ENCODE data around the gene SLC7A14. TPM values are rescaled to one million over a fixed set of nuclear protein-coding genes. Genes with fewer than 3 reads are reported as not detected.

SLC7A14 gene
- total and polyA plus RNA-seq, 4 donors = 0.01 to 0.06 (median 0.03) TPM; not detected in 1

DNA sequence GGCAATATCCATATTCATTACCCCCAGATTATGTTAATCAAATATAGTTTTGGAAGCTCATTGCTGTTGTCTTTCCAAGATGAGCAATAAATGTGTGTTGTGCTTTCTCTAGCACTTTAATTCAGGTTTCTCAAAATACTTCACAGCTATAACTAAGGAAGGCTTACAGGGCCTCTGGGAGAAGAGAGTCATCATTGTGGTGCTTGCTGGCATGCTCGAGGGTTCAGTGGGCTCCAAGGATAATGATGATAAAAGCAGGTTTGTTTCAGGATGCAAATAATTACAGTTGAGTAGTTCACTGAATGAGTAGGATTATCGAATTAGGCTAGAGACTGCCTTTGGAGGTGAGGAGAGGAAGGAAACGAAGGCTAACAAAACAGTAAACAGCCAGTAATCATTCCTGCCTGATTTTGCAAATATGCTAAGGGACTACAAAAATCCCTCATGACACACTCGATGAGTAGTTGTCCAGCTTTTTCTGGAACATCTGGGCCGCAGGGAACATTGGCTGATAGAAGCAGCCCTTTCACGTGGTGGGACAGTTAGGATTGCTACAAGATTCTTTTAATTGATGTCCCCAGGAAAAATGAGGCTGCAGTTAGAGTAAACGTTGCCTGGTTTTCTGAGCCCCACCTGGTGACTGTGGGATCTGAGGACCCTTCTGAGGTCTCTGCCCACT is 54.1 kb downstream of the SLC7A14 start:
- no peak overlapping the region for H3K9ac ChIP-seq (ENCODE audit: insufficient read depth in 1 of 2, low read length in 2 of 2)
- no peak overlapping the region for H3K27ac ChIP-seq (ENCODE audit: low read depth in 1 of 2, low read length in 1 of 2)
- no peaks in the 10 kb centered on the region for H3K27me3 ChIP-seq (ENCODE audit: control insufficient read depth in 3 of 3, insufficient read depth in 3 of 3, low read length in 2 of 3)
- H3K9me3 ChIP-seq (ENCODE audit: control insufficient read depth in 4 of 4, insufficient read depth in 3 of 4, low read length in 3 of 4) = no peaks in the 10 kb centered on the region
- no peak overlapping the region for H3K4me3 ChIP-seq
- WGBS, 2 donors = 68 to 80% methylated on average over 7 of the region's 7 CpGs
- no peaks in the 10 kb centered on the region for H3K36me3 ChIP-seq (ENCODE audit: control insufficient read depth in 4 of 4, insufficient read depth in 4 of 4, low read length in 4 of 4)
- TF ChIP-seq, protein P1, sequence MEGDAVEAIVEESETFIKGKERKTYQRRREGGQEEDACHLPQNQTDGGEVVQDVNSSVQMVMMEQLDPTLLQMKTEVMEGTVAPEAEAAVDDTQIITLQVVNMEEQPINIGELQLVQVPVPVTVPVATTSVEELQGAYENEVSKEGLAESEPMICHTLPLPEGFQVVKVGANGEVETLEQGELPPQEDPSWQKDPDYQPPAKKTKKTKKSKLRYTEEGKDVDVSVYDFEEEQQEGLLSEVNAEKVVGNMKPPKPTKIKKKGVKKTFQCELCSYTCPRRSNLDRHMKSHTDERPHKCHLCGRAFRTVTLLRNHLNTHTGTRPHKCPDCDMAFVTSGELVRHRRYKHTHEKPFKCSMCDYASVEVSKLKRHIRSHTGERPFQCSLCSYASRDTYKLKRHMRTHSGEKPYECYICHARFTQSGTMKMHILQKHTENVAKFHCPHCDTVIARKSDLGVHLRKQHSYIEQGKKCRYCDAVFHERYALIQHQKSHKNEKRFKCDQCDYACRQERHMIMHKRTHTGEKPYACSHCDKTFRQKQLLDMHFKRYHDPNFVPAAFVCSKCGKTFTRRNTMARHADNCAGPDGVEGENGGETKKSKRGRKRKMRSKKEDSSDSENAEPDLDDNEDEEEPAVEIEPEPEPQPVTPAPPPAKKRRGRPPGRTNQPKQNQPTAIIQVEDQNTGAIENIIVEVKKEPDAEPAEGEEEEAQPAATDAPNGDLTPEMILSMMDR (IDR thresholded peaks at IDR 0.05; ENCODE audit: control extremely low read depth, extremely low read depth) = no peak
- no peak for ATAC-seq (ENCODE audit: insufficient read depth, low FRiP score)
- DNase-seq = no peak
- peaks cover 0 to 4% (median 2%) of the 10 kb centered on the region in 5 donors for H3K4me1 ChIP-seq (ENCODE audit: control insufficient read depth in 5 of 5, insufficient read depth in 5 of 5, low read length in 5 of 5)

DNA sequence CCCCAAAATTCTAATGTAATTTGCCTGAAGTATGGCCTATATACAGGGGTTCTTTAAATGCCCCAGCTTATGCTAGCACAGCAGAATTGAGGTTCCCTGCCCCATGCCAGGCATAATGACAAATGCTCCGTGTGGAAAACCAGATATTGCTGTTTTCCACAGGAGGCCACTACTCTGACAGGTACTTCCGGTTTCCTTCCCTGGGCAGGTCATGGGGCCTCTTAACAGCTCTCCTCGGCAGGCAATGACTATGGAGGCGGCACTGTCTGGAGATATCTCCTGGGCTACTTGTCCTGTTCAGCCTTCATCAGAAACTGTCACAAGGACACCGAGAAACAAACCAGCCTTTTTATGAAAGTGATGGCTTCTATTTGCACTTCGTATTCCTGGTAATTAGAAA is 54.8 kb downstream of the SLC7A14 start:
- Histone ChIP-seq H3K27me3 (ENCODE audit: control insufficient read depth in 3 of 3, insufficient read depth in 3 of 3, low read length in 2 of 3) (no peaks in the 10 kb centered on the region), H3K36me3 (ENCODE audit: control insufficient read depth in 4 of 4, insufficient read depth in 4 of 4, low read length in 4 of 4) (no peaks in the 10 kb centered on the region), H3K9me3 (ENCODE audit: control insufficient read depth in 4 of 4, insufficient read depth in 3 of 4, low read length in 3 of 4) (no peaks in the 10 kb centered on the region), H3K27ac (ENCODE audit: low read depth in 1 of 2, low read length in 1 of 2) (no peak overlapping the region), H3K4me3 (no peak overlapping the region), H3K9ac (ENCODE audit: insufficient read depth in 1 of 2, low read length in 2 of 2) (no peak overlapping the region), H3K4me1 (ENCODE audit: control insufficient read depth in 5 of 5, insufficient read depth in 5 of 5, low read length in 5 of 5) (peaks cover 0 to 4% (median 2%) of the 10 kb centered on the region in 5 donors)
- ATAC-seq (ENCODE audit: insufficient read depth, low FRiP score) (no peak), DNase-seq (no peak)
- TF ChIP-seq, protein P1 (IDR thresholded peaks at IDR 0.05; ENCODE audit: control extremely low read depth, extremely low read depth) = no peak
- 73 to 80% methylated on average over 6 of the region's 6 CpGs for WGBS, 2 donors

DNA sequence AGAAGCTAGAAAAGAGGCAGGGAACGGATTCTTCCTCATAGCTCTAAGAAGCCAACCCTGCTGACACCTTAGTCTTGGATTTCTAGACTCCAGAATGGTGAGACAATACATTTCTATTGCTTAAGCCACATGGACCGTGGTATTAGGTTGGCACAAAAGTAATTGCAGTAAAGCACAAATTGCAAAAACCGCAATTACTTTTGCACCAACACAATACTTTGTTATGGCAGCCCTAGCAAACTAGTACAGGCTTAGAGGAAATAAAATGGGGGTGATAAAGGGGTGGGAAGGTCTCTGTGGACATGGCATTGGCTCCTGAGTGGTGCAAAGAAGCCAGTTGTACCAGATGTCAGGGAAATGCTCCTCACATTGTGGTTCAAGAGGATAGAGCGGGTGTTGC is 56.0 kb downstream of the SLC7A14 start:
- Histone ChIP-seq H3K27ac (ENCODE audit: low read depth in 1 of 2, low read length in 1 of 2) (no peak overlapping the region), H3K4me3 (no peak overlapping the region), H3K36me3 (ENCODE audit: control insufficient read depth in 4 of 4, insufficient read depth in 4 of 4, low read length in 4 of 4) (no peaks in the 10 kb centered on the region), H3K9me3 (ENCODE audit: control insufficient read depth in 4 of 4, insufficient read depth in 3 of 4, low read length in 3 of 4) (no peaks in the 10 kb centered on the region), H3K4me1 (ENCODE audit: control insufficient read depth in 5 of 5, insufficient read depth in 5 of 5, low read length in 5 of 5) (peaks cover 0 to 4% (median under 1%) of the 10 kb centered on the region in 5 donors), H3K27me3 (ENCODE audit: control insufficient read depth in 3 of 3, insufficient read depth in 3 of 3, low read length in 2 of 3) (no peaks in the 10 kb centered on the region), H3K9ac (ENCODE audit: insufficient read depth in 1 of 2, low read length in 2 of 2) (no peak overlapping the region)
- TF ChIP-seq, protein P1 (IDR thresholded peaks at IDR 0.05; ENCODE audit: control extremely low read depth, extremely low read depth) = no peak
- DNase-seq (no peak), ATAC-seq (ENCODE audit: insufficient read depth, low FRiP score) (no peak)
- 91 to 95% methylated on average over 4 of the region's 4 CpGs for WGBS, 2 donors

DNA sequence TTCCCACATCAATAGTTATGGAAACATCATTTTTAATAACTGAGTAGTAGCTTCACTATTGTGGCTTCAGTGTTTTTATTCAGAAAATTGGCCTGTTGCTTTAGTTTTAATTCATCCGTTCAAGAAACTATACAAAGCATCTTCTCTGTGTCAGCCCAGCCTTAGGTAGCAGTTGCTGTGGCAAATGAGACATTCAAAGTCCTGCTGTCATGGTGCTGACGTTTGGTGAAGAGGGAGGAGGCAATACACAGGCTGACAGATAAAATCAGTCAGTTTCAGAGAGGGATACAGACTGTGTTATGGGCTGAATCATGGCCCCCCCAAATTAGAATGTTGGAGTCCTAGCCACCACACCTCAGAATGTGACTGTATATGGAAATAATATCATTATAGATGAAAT is 56.5 kb downstream of the SLC7A14 start:
- TF ChIP-seq, protein P1 (IDR thresholded peaks at IDR 0.05; ENCODE audit: control extremely low read depth, extremely low read depth) = no peak
- Histone ChIP-seq H3K36me3 (ENCODE audit: control insufficient read depth in 4 of 4, insufficient read depth in 4 of 4, low read length in 4 of 4) (no peaks in the 10 kb centered on the region), H3K9ac (ENCODE audit: insufficient read depth in 1 of 2, low read length in 2 of 2) (no peak overlapping the region), H3K9me3 (ENCODE audit: control insufficient read depth in 4 of 4, insufficient read depth in 3 of 4, low read length in 3 of 4) (no peaks in the 10 kb centered on the region), H3K27me3 (ENCODE audit: control insufficient read depth in 3 of 3, insufficient read depth in 3 of 3, low read length in 2 of 3) (no peaks in the 10 kb centered on the region), H3K27ac (ENCODE audit: low read depth in 1 of 2, low read length in 1 of 2) (no peak overlapping the region), H3K4me1 (ENCODE audit: control insufficient read depth in 5 of 5, insufficient read depth in 5 of 5, low read length in 5 of 5) (peaks cover 0 to 4% (median 0%) of the 10 kb centered on the region in 5 donors), H3K4me3 (no peak overlapping the region)
- DNase-seq (no peak), ATAC-seq (ENCODE audit: insufficient read depth, low FRiP score) (no peak)
- 74 to 75% methylated on average over 2 of the region's 2 CpGs for WGBS, 2 donors

Measured in lung (tissue), 12 donors.